C4-2B (cell line): Measurements from ENCODE around the gene TAF11.
"Not testable (repeated sequence)": the region's sequence is repeated elsewhere in the genome, so short reads cannot be mapped to it uniquely, and the experiment has no call there.

Experiments used
- H3K27ac ChIP-seq: fragments of 450-650 bp; 2 replicates; pipeline ENCODE4 v1.5.1; 2017
- ZFX ChIP-seq: fragments of 450-650 bp; IDR thresholded peaks from 2 replicates; pipeline ENCODE4 v1.6.1; 2017
- TF ChIP-seq, protein P1 (sequence below): fragments of 450-650 bp; conservative IDR thresholded peaks from 2 replicates; pipeline ENCODE4 v1.5.1; 2017; ENCODE audit warnings: mild to moderate bottlenecking

Gene TAF11

DNA sequence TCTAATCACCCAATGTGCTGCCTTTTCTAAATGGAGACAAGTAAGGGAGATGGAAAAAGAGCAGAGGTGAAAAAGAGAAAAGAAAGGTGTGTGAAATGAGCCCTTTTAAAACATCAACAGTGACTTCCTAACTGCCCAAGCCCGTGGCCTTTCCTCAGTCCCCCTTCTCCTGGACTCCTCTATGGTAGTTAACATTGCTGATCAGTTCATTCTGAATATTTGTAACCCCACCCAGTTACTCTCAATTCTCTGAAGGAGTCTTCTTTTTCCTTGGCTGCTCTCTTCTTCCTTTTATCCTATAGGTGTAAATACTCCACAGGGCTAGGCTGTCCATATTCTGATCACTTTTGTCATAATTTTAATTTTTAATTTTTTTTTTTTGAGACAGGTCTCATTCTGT lies 27.1 kb downstream of the TAF11 start:
- no peak overlapping the region for H3K27ac ChIP-seq
- TF ChIP-seq, protein P1, sequence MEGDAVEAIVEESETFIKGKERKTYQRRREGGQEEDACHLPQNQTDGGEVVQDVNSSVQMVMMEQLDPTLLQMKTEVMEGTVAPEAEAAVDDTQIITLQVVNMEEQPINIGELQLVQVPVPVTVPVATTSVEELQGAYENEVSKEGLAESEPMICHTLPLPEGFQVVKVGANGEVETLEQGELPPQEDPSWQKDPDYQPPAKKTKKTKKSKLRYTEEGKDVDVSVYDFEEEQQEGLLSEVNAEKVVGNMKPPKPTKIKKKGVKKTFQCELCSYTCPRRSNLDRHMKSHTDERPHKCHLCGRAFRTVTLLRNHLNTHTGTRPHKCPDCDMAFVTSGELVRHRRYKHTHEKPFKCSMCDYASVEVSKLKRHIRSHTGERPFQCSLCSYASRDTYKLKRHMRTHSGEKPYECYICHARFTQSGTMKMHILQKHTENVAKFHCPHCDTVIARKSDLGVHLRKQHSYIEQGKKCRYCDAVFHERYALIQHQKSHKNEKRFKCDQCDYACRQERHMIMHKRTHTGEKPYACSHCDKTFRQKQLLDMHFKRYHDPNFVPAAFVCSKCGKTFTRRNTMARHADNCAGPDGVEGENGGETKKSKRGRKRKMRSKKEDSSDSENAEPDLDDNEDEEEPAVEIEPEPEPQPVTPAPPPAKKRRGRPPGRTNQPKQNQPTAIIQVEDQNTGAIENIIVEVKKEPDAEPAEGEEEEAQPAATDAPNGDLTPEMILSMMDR, result no peak
- TF ChIP-seq ZFX, result no peak

DNA sequence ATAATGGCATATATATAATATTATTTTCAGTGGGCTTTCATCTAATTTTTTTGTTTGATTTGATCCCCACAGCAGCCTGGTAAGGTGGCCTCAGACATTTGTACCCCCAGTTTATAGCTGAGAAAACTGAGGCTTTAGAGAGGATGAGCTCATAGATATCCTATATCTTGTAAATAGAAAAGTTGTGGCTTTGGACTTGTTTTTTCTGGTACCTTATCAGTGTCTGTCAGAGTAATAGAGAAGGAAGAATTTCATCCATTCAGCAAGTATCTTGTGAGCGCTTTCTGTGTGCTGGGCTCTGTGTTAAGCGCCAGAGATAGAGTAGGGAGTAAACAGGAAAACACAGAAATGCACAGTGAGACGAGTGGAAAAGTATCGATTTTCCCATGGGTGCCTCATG lies 27.9 kb downstream of the TAF11 start:
- TF ChIP-seq, protein P1, result no peak

DNA sequence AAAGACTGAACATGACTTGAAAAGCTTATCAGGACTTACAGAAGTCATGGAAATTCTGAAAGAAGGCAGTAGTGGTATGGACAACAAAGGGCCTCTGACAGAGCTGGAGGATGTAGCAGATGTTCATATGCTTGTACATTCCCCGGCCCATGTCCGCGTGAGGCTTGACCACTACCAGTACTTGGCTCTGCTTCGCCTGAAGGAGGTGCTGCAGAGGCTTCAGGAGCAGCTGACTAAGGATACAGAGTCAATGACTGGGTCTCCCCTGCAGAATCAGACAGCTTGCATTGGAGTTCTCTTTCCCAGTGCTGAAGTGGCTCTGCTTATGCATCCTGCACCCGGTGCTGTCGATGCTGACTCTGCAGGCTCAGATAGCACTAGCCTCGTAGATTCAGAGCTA lies 29.2 kb downstream of the TAF11 start:
- TF ChIP-seq, protein P1, result no peak
- TF ChIP-seq ZFX, result no peak
- H3K27ac ChIP-seq, result no peak overlapping the region

More for the DNA sequence above, 27.9 kb downstream of the TAF11 start:
- H3K27ac ChIP-seq, result no peak overlapping the region

DNA sequence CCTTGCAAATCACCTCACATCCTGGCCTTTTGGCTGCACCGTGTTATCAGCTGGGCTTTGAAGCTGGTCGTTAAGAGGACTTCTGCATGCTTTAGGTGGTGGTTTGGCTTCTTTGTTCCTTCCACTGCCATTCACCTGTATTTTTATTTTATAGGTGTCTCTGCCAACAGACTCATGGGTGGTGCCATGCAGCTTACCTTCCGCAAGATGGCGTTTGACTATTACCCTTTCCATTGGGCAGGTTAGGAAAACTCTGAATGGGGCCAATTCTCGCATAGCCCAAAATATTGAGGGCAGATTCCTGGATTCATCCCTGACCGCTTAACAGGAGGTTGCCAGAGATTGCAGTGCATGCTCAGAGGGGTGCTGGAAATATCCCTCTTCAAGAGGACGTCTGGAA lies 32.4 kb downstream of the TAF11 start:
- TF ChIP-seq ZFX, result no peak
- TF ChIP-seq, protein P1, result no peak
- H3K27ac ChIP-seq, result no peak overlapping the region

DNA sequence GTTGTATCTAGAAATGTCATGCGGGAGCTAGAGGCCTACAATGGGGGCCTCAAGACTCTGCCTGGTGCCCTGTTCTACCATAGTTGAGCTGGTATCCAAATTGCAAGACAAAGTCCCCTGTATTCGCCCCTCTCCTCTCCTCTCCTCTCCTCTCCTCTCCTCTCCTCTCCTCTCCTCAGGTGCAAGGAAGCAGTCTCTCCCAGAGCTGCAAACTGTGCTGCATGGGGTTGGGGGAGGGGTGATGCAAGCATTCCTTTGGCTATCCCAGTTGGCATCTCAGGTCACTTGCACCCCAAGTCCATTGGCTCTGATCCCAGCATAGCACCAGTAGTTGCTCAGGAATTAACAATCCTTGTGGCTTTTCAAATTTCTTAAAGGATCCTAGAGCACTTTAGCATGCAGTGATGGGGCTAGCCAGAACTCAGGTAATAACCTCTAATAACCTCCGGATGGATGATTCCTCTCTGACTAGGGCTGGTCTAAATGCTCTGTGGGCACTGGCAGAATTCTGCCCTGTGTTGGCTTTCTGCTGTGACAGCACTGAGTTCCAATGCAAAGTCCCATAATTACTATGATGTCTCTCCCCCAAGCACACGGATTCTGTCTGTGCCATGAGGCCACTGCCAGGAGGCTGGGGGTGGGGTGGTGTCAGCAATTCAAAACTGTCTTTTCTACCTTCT lies 35.3 kb downstream of the TAF11 start:
- TF ChIP-seq, protein P1, result no peak
- no peak for TF ChIP-seq ZFX
- H3K27ac ChIP-seq, result no peak overlapping the region

DNA sequence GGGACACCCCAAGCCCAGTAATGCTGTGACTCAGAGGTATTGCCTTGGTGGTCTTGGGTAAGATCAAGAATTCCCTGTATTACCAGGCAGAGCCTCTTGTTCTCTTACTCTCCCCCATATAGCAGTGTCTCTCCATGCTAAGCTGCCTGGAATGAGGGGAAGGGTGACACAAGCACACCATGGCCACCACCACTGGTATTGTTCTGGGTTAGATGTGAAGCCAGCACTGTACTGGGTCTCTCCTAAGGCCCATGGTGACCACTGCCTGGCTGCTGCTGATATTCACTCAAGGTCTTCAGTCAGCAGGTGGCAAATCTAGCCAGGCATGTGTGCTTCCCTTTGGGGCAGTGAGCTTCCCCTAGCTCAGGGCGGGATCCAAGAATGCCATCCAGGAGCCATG lies 36.5 kb downstream of the TAF11 start:
- TF ChIP-seq ZFX, result no peak
- TF ChIP-seq, protein P1, result no peak
- no peak overlapping the region for H3K27ac ChIP-seq

DNA sequence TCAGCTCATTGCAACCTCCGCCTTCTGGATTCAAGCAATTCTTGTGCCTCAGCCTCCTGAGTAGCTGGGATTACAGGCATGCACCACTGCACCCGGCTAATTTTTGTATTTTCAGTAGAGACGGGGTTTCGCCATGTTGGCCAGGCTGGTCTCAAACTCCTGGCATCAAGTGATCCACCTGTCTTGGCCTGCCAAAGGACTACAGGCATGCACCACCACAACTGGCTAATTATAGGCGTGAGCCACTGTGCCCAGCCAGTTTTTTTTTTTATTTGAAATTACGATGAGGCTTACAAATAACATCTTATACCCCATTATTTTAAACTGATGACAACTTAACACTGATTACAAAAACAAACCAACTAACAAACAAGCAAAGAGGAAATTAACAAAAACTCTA lies 38.8 kb downstream of the TAF11 start:
- H3K27ac ChIP-seq, result not testable (repeated sequence)

DNA sequence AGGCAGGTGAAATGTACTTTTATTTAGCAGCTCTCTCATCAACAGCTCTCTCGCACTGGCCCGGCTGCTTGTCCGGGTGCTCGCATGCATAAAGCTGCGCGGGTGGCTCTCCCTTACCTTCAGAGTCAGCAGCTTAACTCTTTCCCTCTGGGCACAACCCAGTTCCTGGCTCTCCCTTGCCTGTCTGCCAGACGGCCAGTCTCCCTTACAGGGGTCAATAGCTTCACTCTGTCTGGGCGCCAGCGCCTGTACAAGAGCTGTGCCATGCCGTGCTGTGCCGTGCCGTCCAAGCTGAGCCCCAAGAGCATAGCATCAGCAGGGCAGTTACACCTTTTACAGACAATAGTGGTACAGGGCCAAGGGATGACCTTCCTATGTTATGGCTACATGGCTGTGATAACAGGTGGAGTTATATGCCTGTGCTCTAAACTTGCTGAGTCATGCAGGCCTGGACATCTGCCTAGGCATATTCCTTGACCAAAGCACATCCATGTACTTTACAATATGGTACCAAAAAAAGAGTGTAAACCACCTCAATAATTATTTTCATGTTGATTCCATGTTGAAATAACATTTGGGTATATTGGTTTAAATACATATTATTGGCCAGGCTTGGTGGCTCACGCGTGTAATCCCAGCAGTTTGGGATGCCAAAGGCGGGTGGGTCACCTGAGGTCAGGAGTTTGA lies 48.0 kb downstream of the TAF11 start:
- H3K27ac ChIP-seq, result peak overlapping the region; percentile 31
- TF ChIP-seq ZFX, result no peak
- TF ChIP-seq, protein P1, result no peak
